ENCODE results near the gene SPOCK3.

The SPOCK3 gene

DNA sequence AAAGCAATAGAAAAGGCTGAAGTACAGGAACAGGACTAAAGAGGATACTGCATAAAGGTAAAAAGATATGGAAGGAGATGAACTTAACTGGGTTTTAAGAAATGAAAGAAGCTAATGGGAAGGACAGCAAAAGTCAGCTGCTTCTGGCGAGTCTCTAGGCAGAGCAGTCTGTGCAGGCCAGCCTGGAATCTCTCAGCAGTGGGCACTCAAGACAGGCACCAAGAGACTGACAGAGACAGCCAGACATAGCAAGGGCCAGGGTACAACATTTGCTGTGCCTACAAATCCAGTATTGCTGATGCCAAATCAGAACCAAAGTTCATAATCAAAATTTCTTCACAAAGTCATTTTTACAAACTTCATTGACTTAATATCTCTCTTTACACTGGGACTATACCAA lies 62.4 kb downstream of the SPOCK3 start:
- DNase-seq, result no peak

DNA sequence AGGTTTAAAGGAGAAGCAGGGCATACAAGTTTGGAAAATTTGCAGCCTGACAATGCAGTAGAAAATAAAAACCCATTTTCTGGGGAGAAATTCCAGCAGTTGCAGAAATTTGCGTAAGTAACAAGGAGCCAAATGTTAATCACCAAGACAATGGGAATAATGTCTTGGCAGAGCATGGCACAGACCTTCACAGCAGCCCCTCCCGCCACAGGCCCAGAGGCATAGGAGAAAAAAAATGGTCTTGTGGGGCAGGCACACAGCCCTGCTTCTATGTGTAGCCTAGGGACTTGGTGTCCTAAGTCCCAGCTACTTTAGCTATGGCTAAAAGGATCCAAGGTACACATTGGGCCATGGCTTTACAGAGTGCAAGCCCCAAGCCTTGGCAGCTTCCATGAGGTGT lies 65.7 kb downstream of the SPOCK3 start:
- DNase-seq, result no peak

DNA sequence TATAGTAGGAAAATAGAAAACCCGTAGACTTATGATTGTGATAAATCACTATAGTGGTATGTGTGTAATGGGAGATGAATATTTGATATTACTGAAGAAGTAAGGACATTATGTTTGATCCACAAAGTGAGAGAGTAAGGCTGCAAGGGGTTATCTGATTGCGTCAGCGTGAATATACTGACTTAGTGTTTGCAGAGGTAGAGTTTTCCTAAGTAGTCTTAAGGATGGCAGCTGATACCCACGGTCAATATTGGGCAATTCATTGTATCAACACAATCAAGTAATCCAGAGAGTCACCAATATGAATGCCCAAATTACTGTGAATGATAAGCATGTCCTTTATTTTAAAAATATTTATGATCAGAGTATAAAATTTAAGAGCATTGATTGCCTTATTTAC lies 83.7 kb downstream of the SPOCK3 start:
- no peak for DNase-seq

DNA sequence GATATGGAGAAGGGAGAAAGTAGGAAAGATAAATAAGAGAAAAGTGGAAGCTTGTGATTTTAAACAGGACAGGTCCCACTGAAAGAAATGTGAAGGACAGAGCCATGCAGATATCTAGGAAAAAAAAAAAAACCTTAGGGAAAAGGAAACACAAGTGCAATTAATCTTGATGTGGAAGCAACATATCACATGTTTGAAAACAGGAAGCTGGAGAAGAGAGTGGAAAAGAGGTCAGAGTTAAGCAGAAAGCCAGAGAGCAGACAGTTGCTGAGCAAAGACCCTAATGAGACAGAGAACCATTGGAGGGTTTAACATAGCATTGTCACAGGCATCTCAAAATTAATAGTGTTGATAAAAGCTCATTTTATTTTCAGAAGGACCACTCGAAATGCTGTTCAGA lies 89.7 kb downstream of the SPOCK3 start:
- DNase-seq, result no peak

DNA sequence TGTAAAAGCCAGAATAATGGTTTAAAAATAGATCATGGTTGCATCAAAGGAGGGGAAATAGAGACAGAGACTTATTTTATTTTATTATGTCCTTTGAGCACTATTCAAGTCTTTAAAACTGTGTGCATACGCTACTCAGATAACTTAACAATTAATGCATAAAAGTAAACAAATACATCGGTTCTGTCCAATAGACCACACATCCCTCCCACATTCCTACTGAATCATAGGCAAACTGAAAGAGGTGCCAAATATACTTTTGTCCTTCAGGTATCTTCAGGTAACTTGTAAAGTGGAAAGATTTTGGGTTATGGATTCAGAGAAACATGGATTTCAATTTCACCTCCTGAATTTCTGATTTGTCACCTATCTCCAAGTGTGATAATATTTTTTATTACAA lies 91.3 kb downstream of the SPOCK3 start:
- no peak for DNase-seq

DNA sequence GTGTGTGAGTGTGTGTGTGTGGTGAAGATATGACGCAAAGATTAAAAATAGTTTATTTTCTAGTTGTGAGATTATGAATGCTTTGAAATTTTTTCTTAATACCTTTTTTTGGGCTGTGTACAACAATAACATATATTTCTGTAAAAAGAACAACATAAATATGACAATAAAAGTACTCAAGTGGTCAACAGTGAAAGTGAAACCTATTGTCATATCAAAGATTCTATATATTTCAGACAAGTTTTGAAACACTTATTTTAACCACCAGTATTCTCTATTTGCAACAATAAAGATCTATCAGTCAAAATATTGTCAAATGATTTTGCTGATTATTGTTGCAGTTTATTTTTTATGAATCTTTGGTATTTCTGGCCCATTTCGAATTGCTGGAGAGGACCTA lies 98.0 kb downstream of the SPOCK3 start:
- DNase-seq, result no peak

DNA sequence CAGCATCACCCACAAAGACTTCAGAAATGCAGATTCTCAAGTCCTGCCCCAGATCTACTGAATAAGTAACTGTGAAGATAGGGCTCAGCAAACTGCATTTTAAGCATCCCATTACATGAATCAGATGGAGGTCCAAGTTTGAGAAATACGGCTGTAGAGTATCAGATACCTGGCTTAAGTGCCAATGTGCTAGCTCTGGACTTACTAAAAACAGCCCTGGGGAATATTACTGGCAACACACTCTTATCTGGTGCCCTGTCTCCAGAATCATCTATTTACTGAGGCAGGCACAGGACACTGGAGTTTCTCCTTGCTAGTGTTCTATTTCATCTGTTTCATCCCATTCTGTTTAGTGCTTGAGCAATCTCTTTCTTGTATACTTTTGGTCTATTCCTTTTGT lies 105.1 kb downstream of the SPOCK3 start:
- no peak for DNase-seq

DNA sequence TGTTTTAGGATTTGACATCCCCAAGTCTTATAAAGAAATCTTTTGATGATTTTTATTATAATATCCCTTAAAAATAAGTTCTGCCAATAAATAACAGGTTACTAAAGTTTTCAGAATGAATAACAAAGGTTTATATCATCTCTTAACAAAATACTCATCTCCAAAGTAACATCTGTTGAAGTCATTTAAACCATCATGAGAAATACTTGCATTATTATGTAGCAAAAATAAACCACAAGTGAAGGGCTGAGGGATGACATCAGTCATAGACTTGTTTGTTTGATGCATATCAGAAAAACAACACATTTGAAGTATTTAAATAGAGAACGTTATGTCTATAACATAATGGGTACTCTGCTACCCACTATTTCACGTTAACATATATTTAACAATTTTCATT lies 114.9 kb downstream of the SPOCK3 start:
- no peak for DNase-seq

DNA sequence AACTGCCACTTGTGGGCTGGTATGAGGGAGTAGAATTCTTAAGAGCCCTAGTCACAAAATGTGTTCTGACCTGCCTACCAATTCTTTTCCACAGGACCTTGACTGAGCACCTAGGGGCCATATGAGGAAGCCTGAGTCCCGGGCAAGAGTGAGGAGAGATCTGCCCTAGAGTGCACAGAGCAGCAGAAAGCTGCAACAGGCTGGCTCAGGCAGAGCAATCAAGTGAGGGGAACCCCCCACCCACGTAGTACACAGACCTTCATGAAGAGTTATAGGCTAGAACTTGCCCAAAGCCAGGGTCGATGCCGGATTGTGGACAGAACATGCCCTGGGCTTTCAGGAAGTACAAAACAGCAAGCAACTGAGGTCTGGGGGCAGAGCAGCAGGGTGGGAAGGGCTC lies 117.0 kb downstream of the SPOCK3 start:
- DNase-seq, result no peak

DNA sequence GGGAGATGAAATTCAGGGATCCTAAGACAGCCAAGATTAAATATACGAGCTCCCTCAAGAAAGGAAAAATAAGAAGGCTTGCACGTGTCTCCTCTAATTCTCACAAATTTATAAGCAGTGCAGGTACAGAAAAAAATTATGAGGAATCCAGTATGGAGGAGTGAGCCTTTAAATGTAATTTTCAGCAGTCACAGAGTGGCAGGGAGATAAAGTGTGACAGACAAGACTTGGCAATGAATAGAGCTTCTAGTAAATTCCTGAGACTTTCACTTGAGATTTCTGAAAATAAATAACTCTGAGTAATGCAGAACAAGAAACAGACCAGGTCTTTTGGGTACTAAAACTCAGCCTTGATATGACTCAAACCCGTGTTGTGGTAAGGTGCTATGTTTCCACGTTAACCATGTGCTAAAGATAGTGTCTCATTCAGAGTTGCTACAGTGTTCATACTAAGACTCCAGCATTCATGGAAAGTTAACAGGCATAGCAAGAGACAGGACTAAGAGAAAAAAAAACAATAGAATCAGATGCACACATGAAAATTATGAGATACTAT lies 119.8 kb downstream of the SPOCK3 start:
- no peak for DNase-seq

DNA sequence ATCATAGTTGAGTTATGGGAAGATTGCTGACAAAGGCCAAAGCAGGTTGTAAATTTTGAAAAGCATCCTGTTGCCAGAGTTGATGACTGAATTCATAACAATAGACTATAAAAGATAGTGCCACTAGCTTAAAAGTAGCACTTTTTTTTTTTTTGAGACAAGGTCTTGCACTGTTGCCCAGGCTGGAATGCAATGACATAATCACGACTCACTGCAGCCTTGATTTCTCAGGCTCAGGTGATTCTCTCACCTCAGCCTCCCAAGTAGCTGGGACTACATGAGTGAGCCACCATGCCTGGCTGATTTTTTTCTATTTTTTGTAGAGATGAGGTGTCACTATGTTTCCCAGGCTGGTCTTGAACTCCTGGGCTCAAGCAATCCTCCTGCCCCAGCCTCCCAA lies 122.7 kb downstream of the SPOCK3 start:
- DNase-seq, result no peak

DNA sequence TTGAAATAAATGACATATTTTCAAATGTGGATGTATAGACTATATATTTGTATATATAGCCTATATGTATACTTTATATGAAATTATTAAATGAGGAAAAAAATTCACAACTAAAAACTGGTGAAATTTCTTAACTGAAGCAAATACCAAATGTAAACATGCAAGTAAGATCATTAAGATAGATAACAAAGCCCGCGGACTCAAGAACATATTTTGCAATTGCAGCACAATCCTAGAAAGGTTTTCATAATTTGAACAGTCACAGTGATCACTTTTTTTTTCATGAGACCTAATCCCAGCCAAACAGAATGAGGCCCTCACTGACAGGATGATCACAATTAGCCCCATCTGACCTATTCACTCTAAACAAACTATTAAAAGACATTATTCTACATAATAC lies 123.2 kb downstream of the SPOCK3 start:
- no peak for DNase-seq

DNA sequence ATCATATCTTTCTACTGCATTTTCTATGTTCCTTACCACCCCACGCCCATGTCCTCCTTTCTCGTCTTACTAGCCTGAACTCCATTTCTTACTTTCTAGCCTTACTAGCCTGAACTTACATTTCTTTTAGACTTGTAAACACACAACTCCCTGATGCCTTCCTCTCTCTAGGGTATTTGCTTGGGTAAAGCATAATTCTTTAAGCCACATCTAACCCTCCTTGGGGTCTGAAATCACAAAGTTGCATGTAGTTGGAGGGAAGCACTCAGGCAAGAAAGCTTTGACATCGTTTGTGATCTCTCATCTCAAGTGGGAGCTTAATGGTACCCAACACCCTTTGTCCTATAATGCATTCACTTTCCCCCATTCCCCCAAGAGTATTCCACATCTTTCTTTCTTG lies 124.4 kb downstream of the SPOCK3 start:
- DNase-seq, result no peak

DNA sequence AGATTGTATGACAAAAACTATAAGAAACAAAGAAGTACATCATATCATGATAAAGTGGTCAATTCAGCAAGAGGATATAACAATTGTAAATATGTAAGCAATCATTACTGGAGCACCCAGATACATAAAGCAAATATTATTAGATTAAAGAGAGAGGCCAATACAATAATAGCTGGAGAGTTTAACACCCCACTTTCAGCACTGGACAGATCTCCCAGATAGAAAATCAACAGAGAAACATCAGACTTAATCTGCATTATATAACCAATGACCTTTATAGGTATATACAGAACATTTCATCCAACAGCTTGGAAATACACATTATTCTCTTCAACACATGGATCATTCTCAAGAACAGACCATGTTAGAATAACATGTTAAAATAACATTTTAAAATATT lies 128.4 kb downstream of the SPOCK3 start:
- no peak for DNase-seq

DNA sequence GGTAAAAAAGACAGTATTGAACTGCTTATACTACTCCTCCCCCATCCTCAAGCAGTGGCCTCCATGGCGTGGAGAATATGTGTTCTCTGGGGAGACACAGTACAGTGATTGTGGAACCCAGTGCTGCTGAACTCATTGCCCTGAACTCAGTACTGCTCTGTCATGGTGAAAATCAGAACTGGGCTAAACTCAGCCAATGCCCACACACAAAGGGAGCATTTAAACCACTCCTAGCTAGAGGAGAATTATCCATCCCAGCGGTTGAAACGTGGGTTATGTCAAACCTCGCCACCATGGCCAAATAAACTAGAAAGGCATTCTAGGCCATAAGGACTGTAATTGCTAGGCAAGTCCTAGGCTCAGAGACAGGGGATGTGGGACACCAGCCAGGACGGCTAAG lies 131.8 kb downstream of the SPOCK3 start:
- DNase-seq, result no peak

DNA sequence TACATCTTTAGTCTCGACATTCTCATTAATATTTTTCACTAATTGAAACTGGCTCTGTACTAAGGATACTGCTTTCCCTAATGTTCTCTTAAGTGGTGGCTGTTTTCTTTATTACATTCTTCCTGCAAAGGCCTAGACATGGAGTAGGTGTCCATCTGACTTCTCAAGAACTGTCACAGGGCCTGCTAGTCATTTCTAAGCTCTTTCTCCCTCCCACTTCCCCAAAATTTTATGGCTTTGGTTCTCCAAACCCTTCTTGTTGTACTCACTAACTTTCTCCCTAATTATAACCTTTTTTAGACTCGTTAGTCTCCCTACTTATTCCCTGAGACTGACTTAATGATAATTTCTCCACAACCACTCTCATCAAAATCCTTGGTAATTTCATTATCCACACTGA lies 133.3 kb downstream of the SPOCK3 start:
- no peak for DNase-seq

DNA sequence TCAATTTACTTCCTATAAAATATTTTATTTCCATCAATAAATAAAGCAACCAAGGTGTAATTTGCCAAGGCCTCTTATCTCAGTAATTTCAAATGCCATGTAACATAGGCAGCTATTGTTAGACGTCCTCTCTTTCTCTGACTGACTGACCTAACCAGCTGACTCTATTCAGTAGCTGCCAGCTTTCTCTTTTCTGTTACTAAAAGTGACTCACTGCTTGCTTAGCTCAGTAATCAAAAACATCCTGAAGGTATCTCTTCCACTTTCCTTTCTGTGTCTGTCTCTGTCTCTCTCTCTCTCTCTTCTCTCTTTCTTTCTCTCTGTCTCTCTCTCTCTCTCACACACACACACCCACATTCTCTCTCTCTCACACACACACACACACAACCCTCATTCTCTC lies 134.2 kb downstream of the SPOCK3 start:
- no peak for DNase-seq

DNA sequence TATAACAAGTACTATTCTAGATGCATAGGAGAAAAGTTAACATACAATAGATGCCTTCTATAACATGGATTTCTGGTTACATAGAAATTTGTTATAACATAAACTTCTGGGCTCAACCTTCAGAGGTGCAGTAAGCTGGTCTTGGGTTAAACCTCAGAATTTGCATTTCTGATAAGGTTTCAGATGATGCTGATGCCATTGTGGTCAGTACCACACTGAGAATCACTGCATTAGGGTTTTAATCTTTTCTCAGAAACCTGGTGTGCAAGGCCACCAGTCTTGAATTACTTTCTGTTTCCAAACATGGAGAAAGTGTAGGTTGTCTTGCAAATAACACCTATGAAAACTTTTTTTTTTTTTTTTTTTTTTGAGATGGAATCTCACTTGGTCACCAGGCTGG lies 146.2 kb downstream of the SPOCK3 start:
- DNase-seq, result no peak

DNA sequence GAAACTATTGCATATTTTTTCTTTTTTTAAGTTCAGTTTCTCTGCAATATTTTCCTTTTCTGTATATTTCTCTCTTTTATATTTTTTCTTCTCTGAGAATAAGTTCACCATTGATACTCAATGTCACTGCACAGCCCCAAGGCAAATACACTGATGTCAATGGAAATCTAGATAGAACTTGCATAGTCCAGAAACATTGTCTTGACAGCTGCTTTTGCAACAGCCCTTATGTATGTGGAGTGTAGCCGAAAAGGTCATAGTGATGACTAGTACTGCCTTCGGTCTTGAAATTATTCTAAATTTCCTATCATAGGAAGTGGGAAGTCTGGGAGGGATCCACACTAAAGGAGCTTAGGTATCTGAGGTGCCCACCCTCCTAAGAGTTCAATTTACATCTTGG lies 150.0 kb downstream of the SPOCK3 start:
- no peak for DNase-seq

DNA sequence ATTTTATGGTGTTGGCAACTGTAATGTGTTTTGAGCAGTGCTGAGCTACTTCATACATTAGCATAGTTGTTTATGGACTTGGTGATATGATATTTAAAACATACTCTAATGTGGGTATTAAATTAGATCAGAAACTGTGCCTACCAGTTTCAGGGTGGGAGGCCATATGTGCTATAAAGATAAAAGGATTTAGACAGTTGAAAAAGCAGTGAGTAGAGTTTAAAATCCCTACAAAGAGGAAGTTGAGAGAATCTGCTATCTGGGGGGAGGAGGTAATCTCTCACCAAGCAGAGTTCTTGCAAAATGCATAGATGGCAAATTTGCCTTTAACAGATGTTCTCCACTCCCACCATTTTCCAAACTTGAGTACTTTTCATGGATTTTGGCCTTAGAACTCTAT lies 154.5 kb downstream of the SPOCK3 start:
- no peak for DNase-seq

DNA sequence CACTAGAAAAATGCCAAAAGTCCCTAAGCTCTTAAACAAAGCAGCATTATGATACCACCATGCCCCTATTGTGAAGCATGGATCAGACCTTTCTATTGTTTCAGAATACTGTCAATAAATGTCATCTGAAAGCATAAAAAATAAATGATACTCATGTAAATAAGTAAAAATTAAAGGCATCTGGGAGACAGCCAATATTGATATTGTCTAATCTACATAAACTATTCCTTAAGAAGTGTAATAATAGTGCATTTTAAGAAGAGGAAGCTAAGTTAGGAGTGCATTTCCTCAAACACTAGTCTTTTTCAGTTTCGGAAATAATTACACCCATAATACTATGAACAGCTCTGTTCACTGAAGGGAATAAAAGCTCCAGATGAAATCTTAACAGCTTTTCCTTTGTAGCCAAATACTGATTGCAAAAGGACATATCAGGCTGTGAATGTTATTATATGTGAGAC lies 181.6 kb downstream of the SPOCK3 start:
- DNase-seq, result no peak

DNA sequence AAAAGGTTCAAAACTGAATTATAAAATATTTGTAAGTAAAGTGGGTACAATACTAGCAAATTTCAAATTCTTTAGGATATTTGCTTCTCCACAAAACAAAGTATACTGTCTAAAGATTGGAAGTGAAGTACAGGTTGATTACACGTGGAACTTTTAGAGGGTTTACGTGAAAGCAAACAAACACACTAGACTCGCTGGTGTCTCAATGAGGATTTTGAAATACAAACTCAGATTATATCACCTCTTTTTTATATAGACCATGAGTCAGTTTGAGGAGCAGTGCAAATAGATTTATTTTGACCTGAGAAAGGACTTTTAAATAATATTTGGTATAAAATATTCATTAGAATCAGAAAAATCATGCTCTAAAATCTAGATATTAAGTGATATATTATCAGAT lies 185.0 kb downstream of the SPOCK3 start:
- no peak for DNase-seq

DNA sequence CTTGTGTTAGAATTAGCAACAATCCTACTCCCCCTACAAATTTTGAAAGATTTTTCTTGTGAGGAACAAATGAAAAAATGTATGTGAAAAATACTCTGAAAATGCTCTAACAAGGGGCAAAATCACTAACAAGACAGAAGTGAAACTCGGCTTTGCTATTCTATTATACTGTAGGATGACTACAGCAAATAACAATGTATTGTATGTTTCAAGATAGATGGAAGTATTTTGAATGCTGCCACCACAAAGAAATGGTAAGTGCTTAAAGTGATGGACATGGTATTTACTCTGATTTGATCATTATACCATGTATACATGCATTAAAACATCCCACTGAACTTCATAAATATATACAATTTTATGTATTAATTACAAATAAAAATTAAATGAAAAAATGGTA lies 192.8 kb downstream of the SPOCK3 start:
- DNase-seq, result no peak

DNA sequence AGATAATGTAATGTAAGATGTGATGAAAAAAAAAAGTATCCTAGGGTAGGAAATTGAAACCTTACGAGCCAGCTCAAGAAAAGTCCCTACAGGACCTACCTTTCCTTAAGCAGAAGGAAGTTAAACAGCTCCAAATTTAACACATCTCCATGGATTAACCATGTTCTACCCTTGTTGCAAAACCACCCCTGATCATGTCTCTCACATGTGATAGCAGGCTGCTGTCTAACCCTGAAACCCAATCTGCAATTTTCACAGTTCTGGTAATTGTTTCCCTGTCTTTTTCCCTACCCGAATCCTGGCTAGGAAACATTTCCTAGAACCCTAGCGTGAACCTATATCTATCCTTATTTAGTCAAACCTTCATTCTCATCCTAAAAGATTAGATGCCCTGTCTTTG lies 198.9 kb downstream of the SPOCK3 start:
- no peak for DNase-seq

DNA sequence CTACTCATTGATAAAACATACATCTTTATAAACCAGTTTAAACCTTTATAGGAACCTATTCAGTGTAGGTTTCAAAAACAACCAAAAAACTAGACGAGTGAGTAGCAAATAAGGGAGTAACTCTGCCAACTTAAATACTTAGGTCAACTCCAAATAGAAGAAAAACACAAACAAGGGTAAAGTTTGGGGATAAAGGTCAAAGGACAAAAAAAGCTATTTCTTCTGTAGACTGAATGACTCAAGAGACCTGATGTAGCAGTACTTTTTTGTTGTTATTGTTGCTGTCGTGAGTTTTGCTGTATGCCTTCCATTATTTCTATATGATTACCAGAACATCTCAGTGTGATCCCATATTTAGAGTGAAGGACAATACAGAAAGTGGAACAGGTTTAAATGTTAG lies 199.3 kb downstream of the SPOCK3 start:
- no peak for DNase-seq

DNA sequence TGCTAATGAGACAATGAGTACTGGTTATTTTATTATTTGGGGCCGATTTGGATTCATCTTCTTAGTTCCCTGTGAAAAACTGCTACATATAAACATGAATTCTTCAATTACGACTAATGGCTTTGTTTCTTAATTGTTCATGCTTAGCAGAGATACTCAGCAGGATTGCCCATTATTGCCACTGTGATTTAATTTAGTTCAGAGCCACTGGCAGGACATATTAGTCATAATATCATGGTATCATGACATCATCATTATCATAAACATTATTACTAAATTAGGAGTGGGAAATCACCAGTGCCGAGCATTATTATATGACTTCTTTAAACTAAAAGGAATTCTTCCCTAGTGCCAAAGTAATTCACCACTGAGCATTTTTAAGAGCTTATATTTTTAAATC lies 201.4 kb downstream of the SPOCK3 start:
- no peak for DNase-seq

Data from cerebellar nuclear complex (tissue), 1 donor.